ENCODE data around the gene CBL. TPM values are rescaled to one million over a fixed set of nuclear protein-coding genes. Genes with fewer than 3 reads are reported as not detected.

Gene CBL
- total RNA-seq, 3 donors from 2014 or later (not counting 1 experiment from before 2014, with no cell fraction given), result 29.0 to 32.5 (median 30.1) TPM

- peak overlapping the region; percentile 100 for H3K4me3 ChIP-seq (ENCODE audit: low read length)
- ATAC-seq (no peak), DNase-seq (no peak)
- peak overlapping the region; percentile 95 for H3K4me3 Mint-ChIP-seq
- 5% methylated on average over 6 of the region's 11 CpGs for WGBS (ENCODE audit: insufficient coverage)
- no peaks in the 10 kb centered on the region for H3K36me3 ChIP-seq (ENCODE audit: control insufficient read depth, insufficient read depth, low read length)
- H3K27ac Mint-ChIP-seq, result peak overlapping the region; percentile 81 to 87
- H3K27me3 ChIP-seq (ENCODE audit: control insufficient read depth, insufficient read depth, low read length), result no peaks in the 10 kb centered on the region
- no peak for TF ChIP-seq CTCF (IDR thresholded peaks at IDR 0.05)
- H3K9me3 ChIP-seq (ENCODE audit: control insufficient read depth, insufficient read depth, low read length), result no peaks in the 10 kb centered on the region
- no peaks in the 10 kb centered on the region for H3K27me3 Mint-ChIP-seq (ENCODE audit: low read depth in 2 of 2)
- H3K4me1 ChIP-seq (ENCODE audit: control insufficient read depth, insufficient read depth, low read length), result peaks cover 12% of the 10 kb centered on the region
- H3K4me1 Mint-ChIP-seq, result peaks cover 13 to 21% of the 10 kb centered on the region in 2 donors
- peak overlapping the region; percentile 56 for H3K27ac ChIP-seq (ENCODE audit: low read length)
- intact Hi-C loops (cut with micrococcal nuclease), result loop anchor here (5.0 kb wide), 3 partner anchors 75 to 190 kb away; partner anchors contain the start of genes RPS25 and TRAPPC4
- no peaks in the 10 kb centered on the region for H3K36me3 Mint-ChIP-seq
- no peaks in the 10 kb centered on the region for H3K9me3 Mint-ChIP-seq
Observed at GRCh38 chr11:119207415-119207960, 1.3 kb downstream of the CBL start.

- Mint-ChIP-seq H3K4me3 (peak overlapping the region; percentile 4), H3K27me3 (ENCODE audit: low read depth in 2 of 2) (no peaks in the 10 kb centered on the region), H3K9me3 (no peaks in the 10 kb centered on the region), H3K27ac (no peak overlapping the region), H3K36me3 (no peaks in the 10 kb centered on the region), H3K4me1 (peaks cover 18 to 28% of the 10 kb centered on the region in 2 donors)
- WGBS (ENCODE audit: insufficient coverage), result 93% methylated on average over 7 of the region's 7 CpGs
- no peaks in the 10 kb centered on the region for H3K9me3 ChIP-seq (ENCODE audit: control insufficient read depth, insufficient read depth, low read length)
- H3K4me3 ChIP-seq (ENCODE audit: low read length), result no peak overlapping the region
- H3K27ac ChIP-seq (ENCODE audit: low read length), result no peak overlapping the region
- TF ChIP-seq CTCF (IDR thresholded peaks at IDR 0.05), result no peak
- ATAC-seq, result no peak
- no peaks in the 10 kb centered on the region for H3K27me3 ChIP-seq (ENCODE audit: control insufficient read depth, insufficient read depth, low read length)
- H3K36me3 ChIP-seq (ENCODE audit: control insufficient read depth, insufficient read depth, low read length), result no peaks in the 10 kb centered on the region
- peaks cover 12% of the 10 kb centered on the region for H3K4me1 ChIP-seq (ENCODE audit: control insufficient read depth, insufficient read depth, low read length)
- DNase-seq, result no peak
- intact Hi-C loops (cut with micrococcal nuclease), result loop anchor here (5.0 kb wide), 3 partner anchors 73 to 192 kb away; partner anchors contain the start of genes RPS25 and TRAPPC4
Observed at GRCh38 chr11:119209186-119209585, 3.0 kb downstream of the CBL start.

- Histone ChIP-seq H3K4me1 (ENCODE audit: control insufficient read depth, insufficient read depth, low read length) (peaks cover 12% of the 10 kb centered on the region), H3K27ac (ENCODE audit: low read length) (no peak overlapping the region), H3K9me3 (ENCODE audit: control insufficient read depth, insufficient read depth, low read length) (no peaks in the 10 kb centered on the region), H3K27me3 (ENCODE audit: control insufficient read depth, insufficient read depth, low read length) (no peaks in the 10 kb centered on the region), H3K36me3 (ENCODE audit: control insufficient read depth, insufficient read depth, low read length) (no peaks in the 10 kb centered on the region), H3K4me3 (ENCODE audit: low read length) (no peak overlapping the region)
- Mint-ChIP-seq H3K27ac (no peak overlapping the region), H3K4me1 (peaks cover 18 to 26% of the 10 kb centered on the region in 2 donors), H3K36me3 (no peaks in the 10 kb centered on the region), H3K27me3 (ENCODE audit: low read depth in 2 of 2) (no peaks in the 10 kb centered on the region), H3K9me3 (no peaks in the 10 kb centered on the region), H3K4me3 (no peak overlapping the region)
- WGBS (ENCODE audit: insufficient coverage), result 87% methylated on average over 3 of the region's 3 CpGs
- DNase-seq, result no peak
- no peak for ATAC-seq
- intact Hi-C loops (cut with micrococcal nuclease), result no loop called here
- TF ChIP-seq CTCF (IDR thresholded peaks at IDR 0.05), result no peak
Observed at GRCh38 chr11:119210050-119210449, 3.9 kb downstream of the CBL start.

All from natural killer cell (primary cell).